Kasumi-1 (cell line): ENCODE measurements around the gene AVL9.
"Not testable (repeated sequence)": the region's sequence is repeated elsewhere in the genome, so short reads cannot be mapped to it uniquely, and the experiment has no call there.

ENCODE experiments used
- DNase-seq, 2 experiments: peaks; one replicate each; lab custom pipeline; 2025; lab: John Stamatoyannopoulos, UW

Gene AVL9

GRCh38 chr7:32496052-32496813 lies 944 bp downstream of the AVL9 start:
- peak; percentile 61 to 64 for DNase-seq

GRCh38 chr7:32499755-32500154 lies 4.5 kb downstream of the AVL9 start:
- not testable (repeated sequence) for DNase-seq

GRCh38 chr7:32500216-32500615 lies 4.9 kb downstream of the AVL9 start:
- not testable (repeated sequence) for DNase-seq

- DNase-seq, result peak; percentile 80 to 89
Observed at GRCh38 chr7:32500922-32501341, 5.6 kb downstream of the AVL9 start.

- DNase-seq, result no peak
Observed at GRCh38 chr7:32501522-32501921, 6.2 kb downstream of the AVL9 start.

- DNase-seq, result no peak
Observed at GRCh38 chr7:32502728-32503127, 7.4 kb downstream of the AVL9 start.

- DNase-seq, result no peak
Observed at GRCh38 chr7:32506266-32507054, 11.2 kb downstream of the AVL9 start.

GRCh38 chr7:32507414-32507813 lies 12.1 kb downstream of the AVL9 start:
- no peak for DNase-seq

- no peak for DNase-seq
Observed at GRCh38 chr7:32511791-32512190, 16.5 kb downstream of the AVL9 start.

- DNase-seq, result no peak
Observed at GRCh38 chr7:32513210-32513609, 17.9 kb downstream of the AVL9 start.

- no peak for DNase-seq
Observed at GRCh38 chr7:32515890-32516550, 20.7 kb downstream of the AVL9 start.

- DNase-seq, result no peak
Observed at GRCh38 chr7:32516551-32517100, 21.3 kb downstream of the AVL9 start.

- peak; percentile 31 to 70 for DNase-seq
Observed at GRCh38 chr7:32518534-32519140, 23.3 kb downstream of the AVL9 start.

- no peak for DNase-seq
Observed at GRCh38 chr7:32519763-32520162, 24.5 kb downstream of the AVL9 start.

GRCh38 chr7:32522746-32523530 lies 27.6 kb downstream of the AVL9 start:
- DNase-seq, result no peak

- DNase-seq, result no peak
Observed at GRCh38 chr7:32524631-32525030, 29.3 kb downstream of the AVL9 start.

GRCh38 chr7:32525839-32526238 lies 30.6 kb downstream of the AVL9 start:
- no peak for DNase-seq

GRCh38 chr7:32531402-32531801 lies 36.1 kb downstream of the AVL9 start:
- no peak for DNase-seq

GRCh38 chr7:32532086-32532485 lies 36.8 kb downstream of the AVL9 start:
- DNase-seq, result no peak

- no peak for DNase-seq
Observed at GRCh38 chr7:32532716-32533115, 37.4 kb downstream of the AVL9 start.
